Neural cell (in vitro differentiated cells): ENCODE results near the gene SLC10A4. TPM values are rescaled to one million over a fixed set of nuclear protein-coding genes. Genes with fewer than 3 reads are reported as not detected.

Experiments used
- H2AFZ ChIP-seq: fragments of 200-600, 300-800 bp; sonication (generic), shearing (Covaris generic); 2 replicates; pipeline ENCODE4 v1.6.0; 2014; ENCODE audit warnings: low read depth, mild to moderate bottlenecking, antibody characterized with exemption, low read length, moderate library complexity
- H3F3A ChIP-seq: fragments of 200-600 bp; shearing (Covaris generic); 2 replicates; pipeline ENCODE4 v1.6.1; 2016; ENCODE audit warnings: mild to moderate bottlenecking, moderate library complexity, mixed read lengths, antibody characterized with exemption, low read length; ENCODE audit not compliant: insufficient read depth, poor library complexity, severe bottlenecking
- H3K27ac ChIP-seq: fragments of 200-600, 300-800 bp; sonication (generic), shearing (Covaris generic); 2 replicates; pipeline ENCODE4 v1.5.1; 2014; ENCODE audit warnings: mild to moderate bottlenecking, low read length, moderate library complexity
- H3K27me3 ChIP-seq: fragments of 300-800, 200-600 bp; sonication (generic), shearing (Covaris generic); 2 replicates; pipeline ENCODE4 v1.6.0; 2014; ENCODE audit warnings: mild to moderate bottlenecking, low read depth, low read length, moderate library complexity; ENCODE audit not compliant: insufficient read depth
- H3K36me3 ChIP-seq: fragments of 300-800, 200-600 bp; sonication (generic), shearing (Covaris generic); 2 replicates; pipeline ENCODE4 v1.5.1; 2014; ENCODE audit warnings: mild to moderate bottlenecking, antibody characterized with exemption, low read length, moderate library complexity; ENCODE audit not compliant: insufficient read depth
- H3K4me2 ChIP-seq: fragments of 300-800, 200-600 bp; sonication (generic), shearing (Covaris generic); 2 replicates; pipeline ENCODE4 v1.6.0; 2014; ENCODE audit warnings: mild to moderate bottlenecking, low read length
- H3K4me3 ChIP-seq: fragments of 300-800, 200-600 bp; sonication (generic), shearing (Covaris generic); 2 replicates; pipeline ENCODE4 v1.5.1; 2014; ENCODE audit warnings: mild to moderate bottlenecking, low read length, moderate library complexity
- H3K79me2 ChIP-seq: fragments of 200-600 bp; shearing (Covaris generic); replicated peaks from 2 replicates; pipeline ENCODE4 v1.6.0; 2014; ENCODE audit warnings: mild to moderate bottlenecking, low read length, moderate library complexity; ENCODE audit not compliant: insufficient read depth
- H3K9ac ChIP-seq: fragments of 300-800, 200-600 bp; sonication (generic), shearing (Covaris generic); 2 replicates; pipeline ENCODE4 v1.6.1; 2016; ENCODE audit warnings: mild to moderate bottlenecking, low read length, mixed read lengths
- H3K9me2 ChIP-seq: fragments of 200-600 bp; shearing (Covaris generic); 2 replicates; pipeline ENCODE4 v1.6.1; 2016; ENCODE audit warnings: mild to moderate bottlenecking, low read length, mixed read lengths; ENCODE audit not compliant: insufficient read depth
- H3K9me3 ChIP-seq: fragments of 200-600, 300-800 bp; sonication (generic), shearing (Covaris generic); 2 replicates; pipeline ENCODE4 v1.6.1; 2016; ENCODE audit warnings: mild to moderate bottlenecking, mixed run types, low read length, moderate library complexity, mixed read lengths
- H4K20me1 ChIP-seq: fragments of 200-600 bp; shearing (Covaris generic); 2 replicates; pipeline ENCODE4 v1.6.1; 2016; ENCODE audit warnings: mild to moderate bottlenecking, mixed run types; ENCODE audit not compliant: insufficient read depth
- EP300 ChIP-seq: fragments of 450-650 bp; conservative IDR thresholded peaks from 2 replicates; pipeline ENCODE4 v1.6.1; 2014; ENCODE audit warnings: antibody characterized with exemption, mild to moderate bottlenecking, moderate library complexity; ENCODE audit not compliant: poor library complexity, severe bottlenecking
- EZH2 ChIP-seq: fragments of 200-600, 300-800 bp; shearing (Covaris generic), sonication (generic); IDR thresholded peaks from 2 replicates; pipeline ENCODE4 v1.6.1; 2014; ENCODE audit warnings: antibody characterized with exemption, low read length, borderline replicate concordance, mild to moderate bottlenecking; ENCODE audit not compliant: insufficient read depth, poor library complexity, severe bottlenecking
- MXI1 ChIP-seq: fragments of 450-650 bp; conservative IDR thresholded peaks from 2 replicates; pipeline ENCODE4 v1.6.1; 2014; ENCODE audit warnings: antibody characterized with exemption, mild to moderate bottlenecking; ENCODE audit not compliant: poor library complexity, severe bottlenecking
- POLR2AphosphoS5 ChIP-seq: IDR thresholded peaks from 2 replicates; pipeline ENCODE4 v1.6.1; 2012
- RAD21 ChIP-seq: fragments of 450-650 bp; conservative IDR thresholded peaks from 2 replicates; pipeline ENCODE4 v1.6.1; 2014; ENCODE audit warnings: antibody characterized with exemption, mild to moderate bottlenecking, moderate library complexity
- SMC3 ChIP-seq: fragments of 450-650 bp; conservative IDR thresholded peaks from 2 replicates; pipeline ENCODE4 v1.6.1; 2014; ENCODE audit warnings: antibody characterized with exemption, mild to moderate bottlenecking, moderate library complexity; ENCODE audit not compliant: poor library complexity
- TAF1 ChIP-seq: IDR thresholded peaks from 2 replicates; pipeline ENCODE4 v1.6.1; 2012; ENCODE audit warnings: low read depth
- polyA plus RNA-seq: library from polyadenylated mRNA; depleted of rRNA; stranded (reverse); fragments of >200 nt; gene quantifications from 2 replicates; pipeline ENCODE4 v1.2.3, GENCODE V29; 2014
- TF ChIP-seq, protein P1 (sequence below): fragments of 450-650 bp; IDR thresholded peaks from 2 replicates; pipeline ENCODE4 v1.5.1; 2014; ENCODE audit warnings: antibody characterized with exemption, mild to moderate bottlenecking, moderate library complexity; ENCODE audit not compliant: poor library complexity, severe bottlenecking
- TF ChIP-seq, protein P2 (sequence below): IDR thresholded peaks from 2 replicates; pipeline ENCODE4 v1.6.1; 2012; ENCODE audit warnings: borderline replicate concordance

Gene SLC10A4
- polyA plus RNA-seq, 1 donor from 2014 or later: 14.5 TPM

- no peak overlapping the region for H3K9ac ChIP-seq
- no peak overlapping the region for H3K4me3 ChIP-seq
- no peak overlapping the region for H3K27ac ChIP-seq
- no peak for TF ChIP-seq MXI1
- TF ChIP-seq, protein P1, sequence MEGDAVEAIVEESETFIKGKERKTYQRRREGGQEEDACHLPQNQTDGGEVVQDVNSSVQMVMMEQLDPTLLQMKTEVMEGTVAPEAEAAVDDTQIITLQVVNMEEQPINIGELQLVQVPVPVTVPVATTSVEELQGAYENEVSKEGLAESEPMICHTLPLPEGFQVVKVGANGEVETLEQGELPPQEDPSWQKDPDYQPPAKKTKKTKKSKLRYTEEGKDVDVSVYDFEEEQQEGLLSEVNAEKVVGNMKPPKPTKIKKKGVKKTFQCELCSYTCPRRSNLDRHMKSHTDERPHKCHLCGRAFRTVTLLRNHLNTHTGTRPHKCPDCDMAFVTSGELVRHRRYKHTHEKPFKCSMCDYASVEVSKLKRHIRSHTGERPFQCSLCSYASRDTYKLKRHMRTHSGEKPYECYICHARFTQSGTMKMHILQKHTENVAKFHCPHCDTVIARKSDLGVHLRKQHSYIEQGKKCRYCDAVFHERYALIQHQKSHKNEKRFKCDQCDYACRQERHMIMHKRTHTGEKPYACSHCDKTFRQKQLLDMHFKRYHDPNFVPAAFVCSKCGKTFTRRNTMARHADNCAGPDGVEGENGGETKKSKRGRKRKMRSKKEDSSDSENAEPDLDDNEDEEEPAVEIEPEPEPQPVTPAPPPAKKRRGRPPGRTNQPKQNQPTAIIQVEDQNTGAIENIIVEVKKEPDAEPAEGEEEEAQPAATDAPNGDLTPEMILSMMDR: no peak
- no peak for TF ChIP-seq POLR2AphosphoS5
- TF ChIP-seq EP300: no peak
- TF ChIP-seq RAD21: no peak
- no peak for TF ChIP-seq TAF1
- TF ChIP-seq EZH2: no peak
- TF ChIP-seq, protein P2, sequence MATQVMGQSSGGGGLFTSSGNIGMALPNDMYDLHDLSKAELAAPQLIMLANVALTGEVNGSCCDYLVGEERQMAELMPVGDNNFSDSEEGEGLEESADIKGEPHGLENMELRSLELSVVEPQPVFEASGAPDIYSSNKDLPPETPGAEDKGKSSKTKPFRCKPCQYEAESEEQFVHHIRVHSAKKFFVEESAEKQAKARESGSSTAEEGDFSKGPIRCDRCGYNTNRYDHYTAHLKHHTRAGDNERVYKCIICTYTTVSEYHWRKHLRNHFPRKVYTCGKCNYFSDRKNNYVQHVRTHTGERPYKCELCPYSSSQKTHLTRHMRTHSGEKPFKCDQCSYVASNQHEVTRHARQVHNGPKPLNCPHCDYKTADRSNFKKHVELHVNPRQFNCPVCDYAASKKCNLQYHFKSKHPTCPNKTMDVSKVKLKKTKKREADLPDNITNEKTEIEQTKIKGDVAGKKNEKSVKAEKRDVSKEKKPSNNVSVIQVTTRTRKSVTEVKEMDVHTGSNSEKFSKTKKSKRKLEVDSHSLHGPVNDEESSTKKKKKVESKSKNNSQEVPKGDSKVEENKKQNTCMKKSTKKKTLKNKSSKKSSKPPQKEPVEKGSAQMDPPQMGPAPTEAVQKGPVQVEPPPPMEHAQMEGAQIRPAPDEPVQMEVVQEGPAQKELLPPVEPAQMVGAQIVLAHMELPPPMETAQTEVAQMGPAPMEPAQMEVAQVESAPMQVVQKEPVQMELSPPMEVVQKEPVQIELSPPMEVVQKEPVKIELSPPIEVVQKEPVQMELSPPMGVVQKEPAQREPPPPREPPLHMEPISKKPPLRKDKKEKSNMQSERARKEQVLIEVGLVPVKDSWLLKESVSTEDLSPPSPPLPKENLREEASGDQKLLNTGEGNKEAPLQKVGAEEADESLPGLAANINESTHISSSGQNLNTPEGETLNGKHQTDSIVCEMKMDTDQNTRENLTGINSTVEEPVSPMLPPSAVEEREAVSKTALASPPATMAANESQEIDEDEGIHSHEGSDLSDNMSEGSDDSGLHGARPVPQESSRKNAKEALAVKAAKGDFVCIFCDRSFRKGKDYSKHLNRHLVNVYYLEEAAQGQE: no peak
- TF ChIP-seq SMC3: no peak
- H3K9me3 ChIP-seq: no peaks in the 10 kb centered on the region
- H3K4me2 ChIP-seq: no peak overlapping the region
- no peaks in the 10 kb centered on the region for H3F3A ChIP-seq
- H2AFZ ChIP-seq: no peak overlapping the region
- H3K36me3 ChIP-seq: no peaks in the 10 kb centered on the region
- H4K20me1 ChIP-seq: no peaks in the 10 kb centered on the region
- no peaks in the 10 kb centered on the region for H3K79me2 ChIP-seq
- H3K27me3 ChIP-seq: no peaks in the 10 kb centered on the region
- no peaks in the 10 kb centered on the region for H3K9me2 ChIP-seq
Measured at GRCh38 chr4:48467891-48468290, 15.3 kb upstream of the SLC10A4 start.

- Histone ChIP-seq H3F3A (no peaks in the 10 kb centered on the region), H3K9me3 (no peaks in the 10 kb centered on the region), H3K9me2 (no peaks in the 10 kb centered on the region), H3K27me3 (no peaks in the 10 kb centered on the region), H3K4me2 (peak overlapping the region; percentile 56), H3K36me3 (no peaks in the 10 kb centered on the region), H3K9ac (peak overlapping the region; percentile 45), H3K27ac (peak overlapping the region; percentile 78), H3K4me3 (peak overlapping the region; percentile 53), H3K79me2 (no peaks in the 10 kb centered on the region), H2AFZ (peak overlapping the region; percentile 29), H4K20me1 (no peaks in the 10 kb centered on the region)
- TF ChIP-seq EP300: no peak
- TF ChIP-seq, protein P2: no peak
- no peak for TF ChIP-seq POLR2AphosphoS5
- TF ChIP-seq MXI1: no peak
- TF ChIP-seq RAD21: no peak
- TF ChIP-seq, protein P1: no peak
- no peak for TF ChIP-seq EZH2
- no peak for TF ChIP-seq TAF1
- TF ChIP-seq SMC3: no peak
Measured at GRCh38 chr4:48470137-48470536, 13.0 kb upstream of the SLC10A4 start.
